HUES48 (cell line): ENCODE measurements around the gene DGKB.

Experiments
- H3K27ac ChIP-seq: one replicate; pipeline ENCODE4 v1.7.0; 2013; ENCODE audit warnings: low read depth, low read length, inconsistent platforms
- H3K27me3 ChIP-seq: 2 replicates; pipeline ENCODE4 v1.6.1; 2013; ENCODE audit warnings: mild to moderate bottlenecking, low read length; ENCODE audit not compliant: control insufficient read depth, insufficient read depth
- H3K36me3 ChIP-seq: 2 replicates; pipeline ENCODE4 v1.6.1; 2013; ENCODE audit warnings: low read length; ENCODE audit not compliant: control insufficient read depth, insufficient read depth
- H3K4me1 ChIP-seq: 2 replicates; pipeline ENCODE4 v1.6.1; 2013; ENCODE audit warnings: mild to moderate bottlenecking, low read length; ENCODE audit not compliant: control insufficient read depth, insufficient read depth
- H3K4me3 ChIP-seq: 2 replicates; pipeline ENCODE4 v1.5.1; 2013; ENCODE audit warnings: mild to moderate bottlenecking, low read depth, low read length
- H3K9ac ChIP-seq: 2 replicates; pipeline ENCODE4 v1.6.1; 2013; ENCODE audit warnings: mild to moderate bottlenecking, low read depth, low read length, moderate library complexity
- H3K9me3 ChIP-seq: 2 replicates; pipeline ENCODE4 v1.6.1; 2013; ENCODE audit warnings: low read length; ENCODE audit not compliant: control insufficient read depth, insufficient read depth

The DGKB gene

DNA sequence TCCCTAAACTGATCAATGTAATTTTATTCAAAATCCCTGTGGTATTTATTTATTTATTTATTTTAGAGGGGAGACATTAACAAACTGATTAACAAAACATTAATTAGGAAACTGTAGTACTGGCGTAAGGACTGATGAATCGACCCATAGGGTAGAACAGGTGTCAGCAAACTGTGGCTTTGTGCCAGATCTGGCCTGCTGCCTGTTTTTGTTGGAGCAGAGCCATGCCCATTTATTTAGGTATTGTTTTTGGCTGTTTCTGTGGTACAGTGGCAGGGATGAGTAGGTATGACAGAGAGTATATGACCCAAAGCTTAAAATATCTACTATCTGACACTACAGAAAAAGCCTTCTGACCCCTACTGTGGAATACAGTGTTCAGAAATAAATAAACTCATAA, 580.6 kb downstream of the DGKB start:
- Histone ChIP-seq H3K9me3 (no peaks in the 10 kb centered on the region), H3K4me1 (no peaks in the 10 kb centered on the region), H3K9ac (no peak overlapping the region), H3K36me3 (no peaks in the 10 kb centered on the region), H3K4me3 (no peak overlapping the region), H3K27me3 (no peaks in the 10 kb centered on the region), H3K27ac (no peak overlapping the region)

DNA sequence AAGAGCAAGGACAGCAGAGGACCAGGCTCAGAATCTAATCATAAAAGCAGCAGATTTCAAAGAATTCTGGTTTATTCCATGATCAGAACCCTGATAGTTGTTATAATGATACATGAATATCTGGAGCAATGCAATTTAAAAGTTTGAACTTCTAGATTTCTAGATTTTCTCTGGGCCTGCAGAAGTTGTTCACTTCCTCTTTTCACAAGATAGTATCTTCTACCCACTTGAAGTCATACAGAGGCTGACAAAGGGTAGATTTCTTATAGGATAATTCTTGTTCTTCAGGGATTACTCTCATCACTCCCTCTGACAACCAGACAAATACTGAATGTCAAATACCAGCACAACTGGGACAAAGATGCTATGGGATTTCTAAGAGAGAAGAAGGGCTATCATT, 593.1 kb downstream of the DGKB start:
- Histone ChIP-seq H3K27ac (no peak overlapping the region), H3K9me3 (no peaks in the 10 kb centered on the region; the same call in 1 of the 2 replicates), H3K27me3 (no peaks in the 10 kb centered on the region), H3K4me1 (peaks cover 4% of the 10 kb centered on the region; the same call in 1 of the 2 replicates), H3K36me3 (no peaks in the 10 kb centered on the region), H3K4me3 (no peak overlapping the region), H3K9ac (no peak overlapping the region)

DNA sequence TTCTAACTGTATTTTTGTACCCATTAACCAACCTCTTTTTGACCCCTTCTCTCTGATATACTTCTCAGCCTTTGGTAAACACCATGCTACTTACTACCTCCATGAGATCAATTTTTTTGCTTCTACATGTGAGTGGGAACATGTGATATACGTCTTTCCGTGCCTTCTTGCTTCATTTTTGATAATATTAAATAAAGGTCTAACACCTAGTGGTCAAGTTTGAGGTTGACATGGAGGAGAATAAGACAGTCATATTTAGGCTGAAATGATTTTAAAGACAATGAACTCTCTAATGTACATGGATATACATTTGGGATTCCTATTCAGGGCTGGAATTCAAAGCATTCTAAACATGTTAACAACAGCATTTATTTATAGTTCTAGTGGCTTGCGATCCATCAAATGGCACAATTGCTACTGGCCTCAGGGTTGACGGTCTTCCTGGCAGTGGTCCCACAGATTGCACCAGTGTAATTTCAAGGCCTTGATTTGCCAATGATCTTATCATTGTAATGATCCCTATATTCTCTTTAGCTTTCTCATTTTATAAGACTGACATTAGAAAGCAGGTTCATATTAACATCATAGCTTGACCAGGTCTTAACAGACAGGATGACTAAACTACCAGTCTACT, 597.2 kb downstream of the DGKB start:
- Histone ChIP-seq H3K9me3 (no peaks in the 10 kb centered on the region), H3K9ac (no peak overlapping the region), H3K4me3 (no peak overlapping the region), H3K27me3 (no peaks in the 10 kb centered on the region), H3K36me3 (no peaks in the 10 kb centered on the region), H3K27ac (no peak overlapping the region), H3K4me1 (peaks cover 4% of the 10 kb centered on the region; the same call in 1 of the 2 replicates)

DNA sequence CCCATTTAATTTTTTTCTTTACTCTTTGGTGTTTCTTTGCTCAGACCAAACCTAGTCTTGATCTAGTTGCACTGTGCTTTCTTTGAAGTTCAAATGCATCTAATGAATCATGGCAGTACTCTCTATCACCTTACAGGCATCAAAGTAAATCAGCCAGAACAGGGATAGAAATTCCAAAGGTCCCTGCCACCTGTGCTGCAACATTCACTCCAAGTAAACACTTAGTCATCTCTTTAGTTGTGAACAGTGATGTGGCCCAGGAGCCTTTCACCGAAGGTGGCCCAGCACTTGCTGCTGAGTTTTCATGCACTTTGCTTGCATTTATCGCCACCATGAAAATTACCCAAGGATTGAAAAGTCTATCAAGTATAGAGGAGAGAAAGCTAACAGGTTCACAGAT, 599.0 kb downstream of the DGKB start:
- Histone ChIP-seq H3K27me3 (no peaks in the 10 kb centered on the region), H3K9ac (no peak overlapping the region), H3K4me3 (no peak overlapping the region), H3K36me3 (no peaks in the 10 kb centered on the region), H3K4me1 (peaks cover 4% of the 10 kb centered on the region; the same call in 1 of the 2 replicates), H3K9me3 (no peaks in the 10 kb centered on the region), H3K27ac (no peak overlapping the region)

DNA sequence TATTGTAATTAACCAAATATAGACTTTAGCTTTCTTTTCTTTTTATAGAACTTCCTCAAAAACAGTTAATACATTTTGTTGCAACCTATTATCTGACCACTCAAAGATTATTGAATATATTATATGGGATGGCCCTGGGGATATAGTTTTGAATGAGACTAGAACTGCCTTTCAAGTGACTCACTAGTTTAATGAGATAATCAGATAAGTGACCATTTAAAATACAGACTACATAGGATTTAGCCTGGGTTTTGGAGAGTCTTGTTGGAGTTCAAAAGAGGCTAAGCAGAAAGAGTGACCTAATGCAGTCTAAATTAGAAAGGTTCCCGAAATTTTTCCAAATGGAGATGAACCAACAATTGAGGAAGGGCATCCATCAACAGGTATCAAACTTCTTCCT, 607.9 kb downstream of the DGKB start:
- Histone ChIP-seq H3K27ac (no peak overlapping the region), H3K4me3 (no peak overlapping the region), H3K9me3 (no peaks in the 10 kb centered on the region), H3K36me3 (no peaks in the 10 kb centered on the region), H3K9ac (no peak overlapping the region), H3K27me3 (no peaks in the 10 kb centered on the region), H3K4me1 (peaks cover 5% of the 10 kb centered on the region; the same call in 1 of the 2 replicates)

DNA sequence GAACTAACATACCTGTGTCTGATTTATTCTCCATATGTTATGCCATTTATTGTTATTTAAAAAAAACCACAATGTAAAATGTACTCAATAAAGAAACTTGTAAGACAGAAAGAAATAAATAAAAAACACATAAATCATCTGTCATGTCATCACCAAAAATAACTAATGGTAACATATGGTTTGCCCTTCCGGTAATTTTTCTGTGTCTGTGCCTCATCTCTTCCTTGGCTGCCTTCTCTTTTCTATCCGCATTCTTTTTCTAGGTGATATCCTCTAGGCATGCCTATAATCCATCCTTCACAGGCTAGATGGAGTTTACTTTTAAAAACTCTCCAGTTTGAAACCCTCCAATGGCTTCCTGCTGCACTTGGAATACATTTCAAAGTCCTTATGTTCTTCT, 609.1 kb downstream of the DGKB start:
- Histone ChIP-seq H3K9me3 (no peaks in the 10 kb centered on the region), H3K27ac (no peak overlapping the region), H3K4me1 (peaks cover 8% of the 10 kb centered on the region; the same call in 1 of the 2 replicates), H3K27me3 (no peaks in the 10 kb centered on the region), H3K9ac (no peak overlapping the region), H3K36me3 (no peaks in the 10 kb centered on the region), H3K4me3 (no peak overlapping the region)

DNA sequence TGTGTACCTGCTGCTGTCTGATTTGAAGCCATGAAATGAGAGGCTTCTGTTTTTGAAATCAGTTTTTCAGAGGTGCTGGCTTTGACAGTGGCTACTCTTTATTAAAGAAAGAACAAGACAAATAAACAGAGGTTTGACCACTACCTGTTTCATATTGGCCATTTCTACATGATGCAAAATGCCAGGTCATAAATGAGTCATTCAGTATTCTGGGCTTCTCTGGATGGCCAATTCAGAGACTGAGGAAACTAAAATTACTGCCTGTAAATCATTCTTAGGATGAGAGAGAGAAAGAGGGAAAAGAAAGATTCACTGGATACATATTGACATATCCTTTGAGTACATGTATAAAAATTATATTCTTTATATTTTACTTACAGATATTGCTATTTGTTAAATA, 609.8 kb downstream of the DGKB start:
- H3K4me3 ChIP-seq, result no peak overlapping the region
- no peaks in the 10 kb centered on the region for H3K27me3 ChIP-seq
- no peak overlapping the region for H3K27ac ChIP-seq
- H3K9ac ChIP-seq, result no peak overlapping the region
- H3K36me3 ChIP-seq, result no peaks in the 10 kb centered on the region
- H3K4me1 ChIP-seq, result peaks cover 10% of the 10 kb centered on the region; the same call in 1 of the 2 replicates
- no peaks in the 10 kb centered on the region for H3K9me3 ChIP-seq

DNA sequence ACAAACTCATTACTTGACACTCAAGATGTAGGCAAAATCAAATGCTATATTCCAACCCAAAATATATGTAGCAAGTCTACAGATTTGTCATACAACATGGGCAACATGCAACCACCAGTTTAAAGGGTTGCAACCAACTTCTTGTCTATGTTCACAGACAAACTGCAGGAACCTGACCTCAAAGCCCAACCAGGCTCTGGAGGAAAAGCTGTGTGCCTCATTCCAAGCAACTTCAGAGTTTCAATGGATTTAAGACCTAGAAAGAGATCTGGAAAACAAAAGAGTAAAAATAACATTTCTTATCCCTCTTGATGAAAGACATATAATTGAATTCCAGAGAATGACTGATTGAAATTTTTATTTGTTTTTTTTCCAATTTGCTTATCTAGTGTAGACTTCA, 612.6 kb downstream of the DGKB start:
- H3K36me3 ChIP-seq, result no peaks in the 10 kb centered on the region
- H3K9me3 ChIP-seq, result no peaks in the 10 kb centered on the region
- no peak overlapping the region for H3K4me3 ChIP-seq
- no peak overlapping the region for H3K27ac ChIP-seq
- H3K27me3 ChIP-seq, result no peaks in the 10 kb centered on the region
- H3K9ac ChIP-seq, result no peak overlapping the region
- H3K4me1 ChIP-seq, result peaks cover 5% of the 10 kb centered on the region; the same call in 1 of the 2 replicates

DNA sequence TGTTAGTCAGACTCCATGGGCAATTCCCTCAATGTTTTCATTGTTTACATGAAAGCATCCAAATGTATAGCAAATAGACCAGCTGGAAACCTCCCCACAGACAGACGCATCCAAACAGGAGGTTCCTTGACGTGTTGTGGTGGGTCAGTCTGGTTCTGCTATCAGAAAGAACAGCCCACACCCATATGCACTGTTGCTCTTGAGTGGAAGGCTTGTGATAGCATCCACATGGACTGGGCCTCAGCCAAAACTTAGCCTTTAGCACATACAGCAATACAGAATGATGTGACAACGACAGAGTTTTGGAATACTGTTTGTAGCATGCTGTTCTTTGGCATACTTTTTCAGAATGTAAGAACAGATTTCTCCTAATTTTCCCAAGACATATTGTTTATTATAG, 613.9 kb downstream of the DGKB start:
- Histone ChIP-seq H3K27me3 (no peaks in the 10 kb centered on the region), H3K36me3 (no peaks in the 10 kb centered on the region), H3K4me1 (peaks cover 5% of the 10 kb centered on the region; the same call in 1 of the 2 replicates), H3K9me3 (no peaks in the 10 kb centered on the region), H3K4me3 (no peak overlapping the region), H3K9ac (no peak overlapping the region), H3K27ac (no peak overlapping the region)

DNA sequence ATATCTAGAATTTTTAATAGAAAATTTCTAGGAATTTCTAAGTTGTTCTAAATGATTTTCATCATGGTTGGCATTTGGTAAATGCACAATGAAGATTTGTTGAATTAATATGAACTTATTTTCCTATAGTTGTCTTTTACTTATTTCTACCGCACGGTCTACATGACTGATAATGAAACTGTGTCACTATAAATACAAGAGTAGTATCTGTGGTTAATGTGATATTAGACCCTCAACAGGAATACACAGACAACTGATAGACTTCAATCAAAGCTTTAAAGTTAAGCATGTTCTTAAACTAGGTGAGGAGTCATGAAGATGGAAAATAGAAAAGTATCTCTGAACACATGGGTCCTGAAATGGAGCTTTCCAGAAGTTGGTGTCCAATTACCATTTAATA, 615.2 kb downstream of the DGKB start:
- H3K4me3 ChIP-seq, result no peak overlapping the region
- peaks cover 5% of the 10 kb centered on the region; the same call in 1 of the 2 replicates for H3K4me1 ChIP-seq
- no peaks in the 10 kb centered on the region for H3K9me3 ChIP-seq
- H3K9ac ChIP-seq, result no peak overlapping the region
- no peak overlapping the region for H3K27ac ChIP-seq
- no peaks in the 10 kb centered on the region for H3K27me3 ChIP-seq
- H3K36me3 ChIP-seq, result no peaks in the 10 kb centered on the region

DNA sequence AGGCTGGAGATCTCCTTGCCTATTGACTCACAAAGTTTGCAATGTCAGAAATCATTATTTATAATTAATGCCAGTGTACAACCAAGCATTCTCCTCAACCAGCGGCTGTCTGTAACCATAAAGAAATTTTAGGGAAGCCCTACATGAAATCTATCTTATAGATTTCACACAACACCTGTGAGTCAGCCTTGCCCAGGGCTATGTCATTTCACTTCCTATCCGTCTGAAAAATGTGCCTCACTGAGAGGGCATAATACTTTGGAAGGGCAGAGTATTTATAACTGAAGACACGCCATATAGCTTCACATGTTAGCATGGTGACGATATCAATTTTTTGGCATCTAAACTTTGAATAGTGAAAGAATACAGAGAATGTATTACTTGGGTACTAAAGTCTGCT, 616.5 kb downstream of the DGKB start:
- H3K36me3 ChIP-seq, result no peaks in the 10 kb centered on the region

More for the DNA sequence above, 616.5 kb downstream of the DGKB start:
- Histone ChIP-seq H3K27me3 (no peaks in the 10 kb centered on the region), H3K27ac (no peak overlapping the region), H3K4me3 (no peak overlapping the region), H3K9ac (no peak overlapping the region), H3K9me3 (no peaks in the 10 kb centered on the region), H3K4me1 (peaks cover 5% of the 10 kb centered on the region; the same call in 1 of the 2 replicates)
